GM19023 (cell line): ENCODE measurements around the gene MXD3.
A peak's percentile ranks its signal among the peaks of the same experiment; 100 is the strongest.
"Not testable (repeated sequence)": the region's sequence is repeated elsewhere in the genome, so short reads cannot be mapped to it uniquely, and the experiment has no call there.

Source experiments
- ATAC-seq: cut with Tn5 transposase; IDR thresholded peaks from one replicate; pipeline ENCODE4 v1.9.1; 2021; ENCODE audit warnings: mild to moderate bottlenecking, moderate library complexity; ENCODE audit not compliant: unreplicated experiment

The MXD3 gene

GRCh38 chr5:177311723-177312648 is at the start of gene MXD3:
MXD3 (minus strand) TSS chr5:177311898; CDS start chr5:177311830, 68 bp downstream.
- ATAC-seq, result peak; percentile 82

GRCh38 chr5:177360740-177361139 is 49.0 kb upstream of the MXD3 start:
- not testable (repeated sequence) for ATAC-seq

GRCh38 chr5:177359860-177360259 is 48.2 kb upstream of the MXD3 start:
- no peak for ATAC-seq

GRCh38 chr5:177359451-177359851 is 47.8 kb upstream of the MXD3 start:
- ATAC-seq, result no peak

DNA sequence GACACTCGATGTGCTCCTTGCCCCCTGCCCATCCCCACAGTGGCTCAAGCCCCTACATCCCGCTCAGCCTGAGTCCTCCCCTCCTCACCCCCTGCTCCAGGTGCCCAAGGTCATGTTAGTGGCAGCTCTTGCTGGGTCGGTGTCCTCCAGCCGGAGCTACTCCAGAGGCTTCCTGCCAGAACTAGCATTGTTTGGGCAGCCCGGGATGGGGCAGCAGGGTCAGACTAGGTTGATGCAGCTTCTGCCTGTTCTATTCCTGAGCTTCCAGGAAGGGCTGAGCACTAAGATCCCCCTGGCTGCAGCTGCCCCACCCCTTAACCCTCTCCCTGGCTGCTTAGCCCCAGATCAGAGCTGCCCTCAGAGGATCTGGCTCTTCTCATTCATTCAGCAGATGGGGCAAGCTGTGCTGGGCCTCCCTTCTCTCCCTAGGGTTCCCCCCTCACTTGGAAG is 46.7 kb upstream of the MXD3 start:
- peak; percentile 1 for ATAC-seq

DNA sequence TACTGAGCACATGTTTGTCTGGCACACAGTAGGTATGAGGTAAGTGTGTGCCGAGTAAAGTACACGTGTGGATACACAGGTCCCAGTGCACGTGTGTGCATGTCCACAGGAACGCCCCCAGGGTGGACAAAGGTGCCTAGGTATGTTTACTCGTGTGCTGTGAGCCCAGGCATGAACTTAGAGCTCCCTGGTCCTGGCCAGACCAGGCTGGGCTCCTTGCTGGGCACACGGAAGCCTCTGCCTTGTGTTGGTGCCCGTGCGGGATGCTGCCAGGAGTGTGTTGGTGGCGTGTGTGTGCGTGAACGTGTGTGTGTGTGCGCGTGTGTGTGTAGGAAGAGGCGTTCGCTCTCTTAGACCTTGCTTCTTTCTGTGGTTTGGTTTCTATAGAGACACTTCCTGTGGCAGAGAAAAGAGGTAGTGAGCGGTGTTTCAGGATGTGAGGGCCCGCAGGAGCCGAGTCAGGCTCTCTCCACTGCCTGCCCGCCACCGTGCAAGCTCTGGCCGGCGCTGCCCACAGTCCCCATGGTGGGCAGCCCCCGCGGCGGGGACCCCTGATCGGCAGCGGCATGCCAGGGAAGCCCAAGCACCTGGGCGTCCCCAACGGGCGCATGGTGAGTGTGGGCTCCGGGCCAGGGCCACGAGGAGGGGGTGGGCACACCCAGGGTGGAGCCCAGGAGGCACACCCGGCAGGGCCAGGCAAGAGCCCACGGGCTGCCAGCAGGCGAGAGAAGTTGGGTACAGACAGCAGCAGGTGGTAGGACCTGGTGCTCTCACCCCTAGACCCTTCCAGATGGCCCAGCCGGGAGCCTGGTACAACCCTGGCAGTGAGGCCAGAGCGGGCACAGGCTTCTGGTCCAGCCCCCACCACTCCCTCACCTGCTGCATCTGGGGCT is 46.0 kb upstream of the MXD3 start, which contains the start of gene RGS14:
Gene RGS14, plus strand, starts transcription at position 466 of the 893 bp plus-strand sequence. Its CDS starts 101 bp downstream, at position 567.
- peak; percentile 89 for ATAC-seq

DNA sequence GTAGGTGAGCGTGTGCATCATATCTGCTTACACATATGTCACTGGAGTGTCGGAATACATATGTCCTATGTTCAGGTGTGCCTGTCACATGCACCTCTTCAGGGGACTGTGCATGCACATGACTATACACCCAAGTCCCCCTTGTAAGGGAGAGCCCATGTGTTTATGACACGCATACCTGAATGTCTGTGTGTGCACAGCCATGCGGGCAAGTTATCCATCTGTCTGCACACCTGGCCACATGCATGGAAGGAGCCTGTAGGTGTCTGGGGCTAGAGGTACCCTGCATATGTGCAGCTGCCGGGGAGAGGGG is 45.4 kb upstream of the MXD3 start:
- ATAC-seq, result no peak

DNA sequence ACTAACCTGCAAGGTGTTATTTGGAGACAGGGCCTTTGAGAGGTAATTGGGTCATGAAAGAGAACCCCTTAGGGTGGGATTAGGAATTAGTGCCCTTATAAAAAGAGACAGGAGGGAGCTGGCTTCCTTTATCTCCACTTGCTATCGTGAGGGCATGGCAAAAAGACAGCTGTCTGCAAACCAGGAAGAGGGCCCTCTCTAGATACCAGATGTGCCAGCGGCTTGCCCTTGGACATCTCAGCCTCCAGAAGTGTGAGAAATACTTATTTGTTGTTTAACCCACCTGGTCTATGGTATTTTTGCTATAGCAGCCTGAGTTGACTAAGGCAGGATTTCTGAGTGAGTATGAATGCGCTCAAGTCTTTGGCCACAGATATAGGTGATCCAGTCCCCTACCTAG is 45.0 kb upstream of the MXD3 start:
- ATAC-seq, result no peak

GRCh38 chr5:177355868-177356168 is 44.1 kb upstream of the MXD3 start:
- no peak for ATAC-seq

GRCh38 chr5:177355162-177355867 is 43.6 kb upstream of the MXD3 start:
- ATAC-seq, result no peak

- no peak for ATAC-seq
Observed at GRCh38 chr5:177354711-177355110, 43.0 kb upstream of the MXD3 start.

- ATAC-seq, result no peak
Observed at GRCh38 chr5:177354256-177354655, 42.6 kb upstream of the MXD3 start.

GRCh38 chr5:177353093-177353492 is 41.4 kb upstream of the MXD3 start:
- no peak for ATAC-seq

GRCh38 chr5:177351392-177352329 is 40.0 kb upstream of the MXD3 start, which contains the start of gene LMAN2:
LMAN2 (minus strand) TSS chr5:177351668; CDS start chr5:177351647, 21 bp downstream.
- ATAC-seq, result peak; percentile 94

GRCh38 chr5:177350776-177351391 is 39.2 kb upstream of the MXD3 start:
- no peak for ATAC-seq

DNA sequence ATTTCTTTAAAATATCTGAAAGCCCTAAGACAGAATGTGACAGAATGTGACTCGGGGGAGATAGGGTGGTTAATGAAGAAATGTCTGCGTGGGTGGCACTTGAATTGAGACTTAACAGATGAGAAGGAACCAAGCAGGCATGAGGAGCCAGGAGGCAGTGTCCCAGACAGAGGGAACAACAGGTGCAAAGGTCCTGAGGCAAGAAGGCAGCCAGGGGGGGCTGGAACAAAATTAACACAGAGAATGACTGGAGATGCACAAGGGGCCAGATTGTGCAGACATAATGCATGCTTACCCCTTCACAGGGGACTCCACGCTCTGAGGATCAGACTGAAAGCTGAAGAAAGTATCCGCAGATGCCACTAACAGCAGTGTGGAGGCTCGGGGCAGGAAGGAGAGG is 38.1 kb upstream of the MXD3 start:
- ATAC-seq, result no peak

GRCh38 chr5:177349362-177349647 is 37.6 kb upstream of the MXD3 start:
- no peak for ATAC-seq

DNA sequence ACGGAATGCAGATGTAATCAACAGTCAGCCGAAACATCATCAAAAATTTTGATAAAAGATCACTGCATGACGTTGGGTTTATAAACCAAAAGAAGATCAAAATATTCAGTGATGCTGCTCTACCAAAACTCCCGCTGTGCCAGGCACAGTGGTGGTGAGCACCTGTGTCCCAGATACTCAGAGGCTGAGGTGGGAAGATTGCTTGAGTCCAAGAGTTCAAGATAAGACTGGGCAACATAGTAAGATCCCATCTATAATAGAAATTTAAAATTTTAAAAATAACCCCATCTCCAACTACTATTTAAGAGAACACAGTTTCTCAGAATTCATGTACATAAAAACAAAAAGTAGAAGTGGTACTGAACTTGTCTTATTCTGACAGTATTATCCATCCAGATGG is 36.0 kb upstream of the MXD3 start:
- ATAC-seq, result no peak

DNA sequence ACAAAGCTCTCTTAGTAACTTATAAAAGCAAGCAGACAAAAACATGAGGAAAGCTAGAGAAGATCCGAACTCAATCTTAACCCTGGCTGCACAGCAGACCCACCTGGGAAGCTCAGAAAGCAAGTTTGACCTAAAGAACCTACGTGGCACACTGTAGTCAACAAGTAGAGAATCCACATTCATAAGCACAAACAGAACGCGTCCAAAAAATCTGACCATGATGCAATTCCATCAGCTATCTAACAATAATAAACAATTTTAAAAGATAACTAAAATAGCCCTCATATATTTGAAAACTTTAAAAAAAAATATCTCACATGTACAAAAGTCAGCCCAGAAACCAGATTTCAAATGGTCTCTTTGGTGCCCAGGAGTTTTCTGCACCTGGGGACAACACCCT is 35.1 kb upstream of the MXD3 start:
- no peak for ATAC-seq

DNA sequence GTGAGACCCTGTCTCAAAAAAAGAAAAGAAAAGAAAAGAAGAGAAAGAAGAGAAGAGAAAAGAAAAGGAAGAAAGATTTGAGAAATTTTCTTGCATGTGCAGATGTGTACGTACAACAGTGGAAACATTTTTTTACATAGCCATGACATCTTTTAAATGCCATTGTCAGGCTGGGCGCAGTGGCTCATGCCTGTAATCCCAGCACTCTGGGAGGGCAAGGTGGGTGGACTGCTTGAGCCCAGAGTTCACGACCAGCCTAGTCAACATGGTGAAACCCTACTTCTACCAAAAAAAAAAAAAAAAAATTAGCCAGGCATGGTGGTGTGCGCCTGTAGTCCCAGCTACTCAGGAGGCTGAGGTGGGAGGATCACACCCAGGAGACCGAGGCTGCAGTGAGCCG is 33.2 kb upstream of the MXD3 start:
- ATAC-seq, result no peak
